ENCODE measurements around the gene UQCRC1. TPM values are rescaled to one million over a fixed set of nuclear protein-coding genes. Genes with fewer than 3 reads are reported as not detected.

Gene UQCRC1
- total RNA-seq, 1 donor from 2014 or later: 273 TPM

GRCh38 chr3:48587686-48588085 lies 21.8 kb downstream of the UQCRC1 start:
- Mint-ChIP-seq H3K4me3 (no peak overlapping the region), H3K36me3 (peaks cover 4% of the 10 kb centered on the region), H3K9me3 (no peaks in the 10 kb centered on the region), H3K27me3 (no peaks in the 10 kb centered on the region), H3K4me1 (ENCODE audit: unreplicated experiment) (no peaks in the 10 kb centered on the region), H3K27ac (no peak overlapping the region)
- TF ChIP-seq CTCF (conservative IDR thresholded peaks at IDR 0.05): no peak
- no peak for DNase-seq (ENCODE audit: extremely low spot score, unreplicated experiment)

GRCh38 chr3:48585411-48585810 lies 24.0 kb downstream of the UQCRC1 start:
- TF ChIP-seq CTCF (conservative IDR thresholded peaks at IDR 0.05): no peak
- Mint-ChIP-seq H3K27me3 (no peaks in the 10 kb centered on the region), H3K36me3 (no peaks in the 10 kb centered on the region), H3K4me3 (no peak overlapping the region), H3K4me1 (ENCODE audit: unreplicated experiment) (no peaks in the 10 kb centered on the region), H3K9me3 (no peaks in the 10 kb centered on the region), H3K27ac (no peak overlapping the region)
- no peak for DNase-seq (ENCODE audit: extremely low spot score, unreplicated experiment)

GRCh38 chr3:48584836-48585235 lies 24.6 kb downstream of the UQCRC1 start:
- no peak for DNase-seq (ENCODE audit: extremely low spot score, unreplicated experiment)
- no peaks in the 10 kb centered on the region for H3K9me3 Mint-ChIP-seq
- H3K4me3 Mint-ChIP-seq: no peak overlapping the region
- no peaks in the 10 kb centered on the region for H3K27me3 Mint-ChIP-seq
- H3K36me3 Mint-ChIP-seq: no peaks in the 10 kb centered on the region
- H3K4me1 Mint-ChIP-seq (ENCODE audit: unreplicated experiment): no peaks in the 10 kb centered on the region
- no peak for TF ChIP-seq CTCF (conservative IDR thresholded peaks at IDR 0.05)
- no peak overlapping the region for H3K27ac Mint-ChIP-seq

- no peaks in the 10 kb centered on the region for H3K27me3 Mint-ChIP-seq
- H3K27ac Mint-ChIP-seq: no peak overlapping the region
- no peaks in the 10 kb centered on the region for H3K9me3 Mint-ChIP-seq
Measured at GRCh38 chr3:48581621-48582481, 27.6 kb downstream of the UQCRC1 start.

GRCh38 chr3:48576647-48577046 lies 32.8 kb downstream of the UQCRC1 start:
- Mint-ChIP-seq H3K9me3 (no peaks in the 10 kb centered on the region), H3K4me1 (ENCODE audit: unreplicated experiment) (no peaks in the 10 kb centered on the region), H3K36me3 (no peaks in the 10 kb centered on the region), H3K27me3 (no peaks in the 10 kb centered on the region), H3K27ac (no peak overlapping the region), H3K4me3 (no peak overlapping the region)
- DNase-seq (ENCODE audit: extremely low spot score, unreplicated experiment): no peak
- no peak for TF ChIP-seq CTCF (conservative IDR thresholded peaks at IDR 0.05)

More at GRCh38 chr3:48581621-48582481, 27.6 kb downstream of the UQCRC1 start:
- Mint-ChIP-seq H3K36me3 (no peaks in the 10 kb centered on the region), H3K4me1 (ENCODE audit: unreplicated experiment) (no peaks in the 10 kb centered on the region), H3K4me3 (no peak overlapping the region)
- TF ChIP-seq CTCF (conservative IDR thresholded peaks at IDR 0.05): no peak
- no peak for DNase-seq (ENCODE audit: extremely low spot score, unreplicated experiment)

Data from type B pancreatic cell (in vitro differentiated cells).